Adipocyte (in vitro differentiated cells): ENCODE measurements around the gene WWC1.

Experiments used
- DNase-seq: peaks from one replicate; pipeline ENCODE4 v3.0.0-alpha.2; 2015; ENCODE audit warnings: low read depth
- H3K27me3 ChIP-seq: replicated peaks from 2 replicates; pipeline ENCODE4 v1.7.0; 2013; ENCODE audit warnings: mild to moderate bottlenecking, low read length, moderate library complexity; ENCODE audit not compliant: control insufficient read depth, insufficient read depth
- H3K36me3 ChIP-seq: 2 replicates; pipeline ENCODE4 v1.7.0; 2013; ENCODE audit warnings: low read length, mild to moderate bottlenecking, moderate library complexity; ENCODE audit not compliant: control insufficient read depth, insufficient read depth, severe bottlenecking
- H3K4me1 ChIP-seq: 2 replicates; pipeline ENCODE4 v1.7.0; 2013; ENCODE audit warnings: mild to moderate bottlenecking, low read length, moderate library complexity; ENCODE audit not compliant: control insufficient read depth, insufficient read depth
- H3K4me3 ChIP-seq: 2 replicates; pipeline ENCODE4 v1.7.0; 2013; ENCODE audit warnings: mild to moderate bottlenecking, low read length, moderate library complexity
- H3K9ac ChIP-seq: 2 replicates; pipeline ENCODE4 v1.7.0; 2013; ENCODE audit warnings: mild to moderate bottlenecking, low read length, moderate library complexity
- H3K9me3 ChIP-seq: 2 replicates; pipeline ENCODE4 v1.7.0; 2013; ENCODE audit warnings: mild to moderate bottlenecking, low read length, moderate library complexity; ENCODE audit not compliant: control insufficient read depth

WWC1 gene

DNA sequence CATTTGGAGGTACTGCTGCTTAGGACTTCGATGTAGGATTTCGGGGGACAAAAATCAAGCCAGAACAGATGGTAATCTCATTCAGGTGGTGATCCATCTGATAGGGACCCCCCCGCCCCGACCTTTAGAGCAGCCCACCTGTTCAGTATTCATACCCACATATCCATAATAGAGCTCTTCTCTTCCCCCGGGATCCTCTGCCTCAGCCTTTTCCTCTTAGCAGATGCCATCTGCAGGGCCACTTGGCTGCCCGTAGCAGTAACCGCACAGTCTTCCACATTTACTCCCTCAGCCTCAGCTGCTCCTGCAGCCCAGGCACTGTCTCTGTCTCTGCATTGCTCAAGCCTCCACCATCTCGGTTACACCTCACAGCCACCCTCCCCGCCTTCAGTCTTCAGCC is 129.0 kb downstream of the WWC1 start:
- no peak for DNase-seq

DNA sequence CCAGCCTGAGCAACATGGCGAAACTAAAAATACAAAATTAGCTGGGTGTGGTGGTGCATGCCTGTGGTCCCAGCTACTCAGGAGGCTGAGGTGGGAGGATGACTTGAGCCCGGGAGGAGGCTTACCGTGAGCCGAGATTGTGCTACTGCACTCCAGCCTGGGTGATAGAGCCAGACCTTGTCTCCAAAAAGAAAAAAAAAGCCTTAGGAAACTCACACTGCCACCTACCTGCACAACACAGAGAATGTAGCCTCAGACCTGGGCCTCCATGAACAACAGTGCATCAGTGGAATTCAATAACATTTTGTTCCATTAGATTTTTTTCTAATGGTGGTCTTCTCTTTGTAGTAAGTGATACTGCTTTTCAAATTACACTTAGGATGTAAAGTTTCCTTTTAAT is 131.0 kb downstream of the WWC1 start:
- no peaks in the 10 kb centered on the region for H3K9me3 ChIP-seq
- no peaks in the 10 kb centered on the region for H3K36me3 ChIP-seq
- H3K9ac ChIP-seq = no peak overlapping the region
- DNase-seq = no peak
- H3K4me3 ChIP-seq = no peak overlapping the region
- H3K27me3 ChIP-seq = no peaks in the 10 kb centered on the region
- peaks cover 14% of the 10 kb centered on the region for H3K4me1 ChIP-seq

More for the DNA sequence above, 129.0 kb downstream of the WWC1 start:
- H3K36me3 ChIP-seq = no peaks in the 10 kb centered on the region
- H3K4me3 ChIP-seq = no peak overlapping the region
- no peaks in the 10 kb centered on the region for H3K27me3 ChIP-seq
- H3K9me3 ChIP-seq = no peaks in the 10 kb centered on the region
- peaks cover 14% of the 10 kb centered on the region for H3K4me1 ChIP-seq
- H3K9ac ChIP-seq = no peak overlapping the region

DNA sequence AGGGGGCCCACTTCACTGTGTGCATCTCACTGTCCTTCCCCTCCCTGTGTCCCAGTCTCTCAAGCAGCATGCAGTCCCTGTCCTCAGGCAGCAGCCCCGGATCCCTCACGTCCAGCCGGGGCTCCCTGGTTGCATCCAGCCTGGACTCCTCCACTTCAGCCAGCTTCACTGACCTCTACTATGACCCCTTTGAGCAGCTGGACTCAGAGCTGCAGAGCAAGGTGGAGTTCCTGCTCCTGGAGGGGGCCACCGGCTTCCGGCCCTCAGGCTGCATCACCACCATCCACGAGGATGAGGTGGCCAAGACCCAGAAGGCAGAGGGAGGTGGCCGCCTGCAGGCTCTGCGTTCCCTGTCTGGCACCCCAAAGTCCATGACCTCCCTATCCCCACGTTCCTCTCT is 132.0 kb downstream of the WWC1 start:
- Histone ChIP-seq H3K36me3 (no peaks in the 10 kb centered on the region), H3K27me3 (no peaks in the 10 kb centered on the region), H3K4me1 (peaks cover 14% of the 10 kb centered on the region), H3K9me3 (no peaks in the 10 kb centered on the region), H3K4me3 (no peak overlapping the region), H3K9ac (no peak overlapping the region)
- no peak for DNase-seq

DNA sequence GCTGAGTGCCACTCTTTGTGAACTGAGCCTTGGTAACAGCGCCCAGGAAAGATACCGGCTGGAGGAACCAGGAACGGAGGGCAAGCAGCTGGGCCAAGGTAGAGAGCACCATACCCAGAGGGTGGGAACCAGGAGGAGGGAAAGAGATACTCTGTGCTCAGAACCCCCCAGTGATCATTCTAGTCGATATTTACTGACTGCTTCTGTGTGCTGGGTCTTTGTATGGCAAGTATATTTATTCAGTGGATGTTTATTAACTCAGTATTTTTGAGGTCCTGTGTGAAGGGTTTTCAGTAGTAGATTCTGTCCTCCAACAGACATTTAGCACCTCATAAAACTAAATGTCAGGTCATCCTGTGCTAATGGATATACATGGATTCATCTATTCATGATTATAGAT is 132.5 kb downstream of the WWC1 start:
- Histone ChIP-seq H3K4me3 (no peak overlapping the region), H3K36me3 (no peaks in the 10 kb centered on the region), H3K4me1 (peaks cover 14% of the 10 kb centered on the region), H3K9ac (no peak overlapping the region), H3K27me3 (no peaks in the 10 kb centered on the region), H3K9me3 (no peaks in the 10 kb centered on the region)
- DNase-seq = no peak

DNA sequence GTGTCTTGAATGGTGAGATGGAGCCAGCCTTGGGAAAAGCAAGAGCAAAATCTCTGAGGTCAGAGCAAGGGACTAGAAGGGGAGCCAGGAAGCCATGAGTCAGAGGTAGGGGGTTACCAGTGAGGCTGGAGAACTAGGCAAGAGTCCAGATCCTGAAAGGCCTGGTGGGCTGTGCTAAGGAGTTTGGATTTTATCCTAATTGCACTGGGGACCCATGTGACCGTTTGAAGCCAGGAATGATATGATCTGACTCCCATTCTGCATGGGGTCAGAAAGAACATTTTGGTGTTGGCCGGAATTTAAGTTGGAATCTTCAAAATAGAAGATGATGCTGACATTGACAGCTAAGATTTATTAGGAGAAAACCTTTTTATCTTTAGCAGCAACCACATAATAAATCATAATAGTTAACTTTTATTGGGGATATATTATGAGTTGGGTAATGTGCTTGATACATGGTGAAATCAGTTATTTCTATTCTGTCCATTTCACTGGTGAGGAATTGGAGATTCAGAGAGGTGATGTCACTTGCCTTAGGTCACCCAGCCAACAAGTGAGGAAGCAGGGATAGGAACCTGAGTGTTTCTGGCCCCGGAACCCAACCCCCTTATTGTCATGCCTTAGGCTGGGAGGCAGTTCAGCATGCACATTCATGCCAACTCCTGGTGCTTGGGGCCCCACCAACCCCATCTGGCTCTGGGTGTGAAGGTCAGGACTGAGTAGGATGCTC is 133.3 kb downstream of the WWC1 start:
- Histone ChIP-seq H3K4me1 (peaks cover 14% of the 10 kb centered on the region), H3K4me3 (no peak overlapping the region), H3K9ac (no peak overlapping the region), H3K27me3 (no peaks in the 10 kb centered on the region), H3K36me3 (no peaks in the 10 kb centered on the region), H3K9me3 (no peaks in the 10 kb centered on the region)
- no peak for DNase-seq

DNA sequence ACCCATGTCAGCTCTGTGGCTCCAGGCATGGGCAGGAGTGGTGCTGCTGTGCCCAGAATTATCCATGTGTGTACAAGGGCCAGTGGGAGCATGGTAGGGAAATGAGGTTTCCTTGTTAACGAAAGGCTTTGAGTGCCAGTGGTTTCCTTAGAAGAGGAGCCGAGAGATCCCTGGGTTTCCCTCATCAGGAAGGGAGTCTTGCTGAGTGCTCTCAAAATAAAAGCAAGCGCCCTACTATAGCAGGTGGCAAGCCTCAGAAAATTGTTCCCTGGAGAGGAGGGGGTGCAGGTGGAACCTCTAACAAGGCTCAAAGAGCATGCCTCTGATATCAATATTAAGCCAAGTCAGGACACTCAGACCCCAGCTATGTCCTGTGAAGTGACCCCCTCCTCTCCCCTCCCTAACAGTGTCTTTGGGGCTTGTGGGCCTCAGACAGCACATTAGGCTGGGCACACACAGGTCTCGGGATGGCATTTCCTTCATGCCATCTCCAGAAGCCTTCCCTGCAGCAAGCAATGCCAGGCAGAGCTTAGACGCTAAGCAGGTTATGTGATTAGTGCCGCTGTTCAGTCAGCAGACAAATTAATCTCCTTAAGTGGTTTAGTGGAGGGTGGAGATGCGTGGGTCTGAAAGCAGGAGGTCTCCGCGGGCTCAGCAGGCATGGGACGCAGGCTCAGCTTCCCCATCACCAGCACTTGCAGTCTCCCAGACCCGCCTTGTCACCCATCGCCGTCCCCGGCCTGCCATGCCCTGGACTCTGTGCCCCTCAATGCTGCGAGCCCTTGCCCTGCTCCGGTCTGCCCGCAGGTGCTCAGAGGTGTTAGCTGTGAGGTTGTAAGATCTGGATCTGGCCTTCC is 134.8 kb downstream of the WWC1 start:
- H3K4me1 ChIP-seq = peaks cover 14% of the 10 kb centered on the region
- DNase-seq = no peak
- no peaks in the 10 kb centered on the region for H3K27me3 ChIP-seq

DNA sequence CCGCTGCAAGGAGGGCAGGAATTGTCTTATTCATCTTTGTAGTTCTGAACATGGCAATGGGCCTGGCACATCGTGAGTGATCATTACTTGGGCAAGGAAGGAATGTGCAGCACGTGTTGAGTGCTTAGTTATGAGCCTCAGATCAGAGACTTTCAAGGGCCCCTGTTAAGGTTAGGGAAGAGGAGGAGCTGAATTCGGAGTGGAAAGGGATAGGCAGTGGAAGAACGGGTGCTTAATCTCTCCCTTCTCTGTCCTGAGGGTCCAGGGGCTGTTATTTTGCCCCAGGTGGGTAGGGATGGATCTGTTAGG is 135.4 kb downstream of the WWC1 start:
- H3K27me3 ChIP-seq = no peaks in the 10 kb centered on the region
- peaks cover 14% of the 10 kb centered on the region for H3K4me1 ChIP-seq
- peaks cover 6% of the 10 kb centered on the region for H3K36me3 ChIP-seq
- no peaks in the 10 kb centered on the region for H3K9me3 ChIP-seq
- no peak for DNase-seq
- no peak overlapping the region for H3K4me3 ChIP-seq
- H3K9ac ChIP-seq = no peak overlapping the region

More for the DNA sequence above, 134.8 kb downstream of the WWC1 start:
- H3K9ac ChIP-seq = no peak overlapping the region
- no peaks in the 10 kb centered on the region for H3K9me3 ChIP-seq
- H3K36me3 ChIP-seq = peaks cover 6% of the 10 kb centered on the region
- H3K4me3 ChIP-seq = no peak overlapping the region

DNA sequence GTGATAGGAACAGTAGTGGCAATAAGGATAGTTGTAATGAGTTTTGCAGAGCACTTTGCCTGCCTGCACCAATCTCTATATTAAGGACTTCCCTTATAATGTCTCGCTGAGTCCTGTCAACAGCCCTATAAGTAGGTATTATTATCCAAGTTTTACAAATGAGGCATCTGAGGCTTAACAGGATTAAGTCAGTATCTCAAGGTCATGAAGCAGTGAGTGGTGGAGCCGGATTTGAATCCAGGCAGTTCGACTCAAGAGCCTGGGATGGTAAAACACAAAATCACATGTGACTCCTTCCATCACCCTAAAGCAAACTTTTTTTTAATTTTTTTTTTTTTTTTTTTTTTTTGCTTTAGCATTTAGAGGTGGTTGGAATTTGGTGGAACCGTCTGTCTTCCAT is 135.8 kb downstream of the WWC1 start:
- no peak for DNase-seq
- no peaks in the 10 kb centered on the region for H3K9me3 ChIP-seq
- H3K4me3 ChIP-seq = no peak overlapping the region
- H3K27me3 ChIP-seq = no peaks in the 10 kb centered on the region
- H3K4me1 ChIP-seq = peaks cover 14% of the 10 kb centered on the region
- no peak overlapping the region for H3K9ac ChIP-seq
- peaks cover 6% of the 10 kb centered on the region for H3K36me3 ChIP-seq

DNA sequence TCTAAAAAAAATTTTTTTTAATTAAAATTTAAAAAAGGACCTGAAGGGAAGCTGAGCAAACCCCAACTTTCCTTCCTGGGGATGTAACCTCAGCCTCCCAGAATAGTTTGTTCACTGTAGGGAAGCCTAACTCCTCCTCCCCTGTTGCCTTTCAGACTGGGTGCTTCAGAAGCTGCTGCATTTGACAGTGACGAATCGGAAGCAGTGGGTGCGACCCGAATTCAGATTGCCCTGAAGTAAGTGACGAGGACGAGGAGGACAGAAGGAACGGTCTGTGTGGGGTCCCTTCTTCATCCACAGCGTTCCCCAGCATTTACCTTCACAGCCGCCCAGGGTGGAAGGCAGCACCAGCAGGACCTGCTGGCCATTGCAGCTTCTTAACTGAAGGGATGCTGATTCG is 137.1 kb downstream of the WWC1 start:
- no peak overlapping the region for H3K9ac ChIP-seq
- H3K4me3 ChIP-seq = no peak overlapping the region
- peaks cover 9% of the 10 kb centered on the region for H3K36me3 ChIP-seq
- no peaks in the 10 kb centered on the region for H3K9me3 ChIP-seq
- H3K27me3 ChIP-seq = no peaks in the 10 kb centered on the region
- DNase-seq = no peak
- H3K4me1 ChIP-seq = peaks cover 14% of the 10 kb centered on the region

DNA sequence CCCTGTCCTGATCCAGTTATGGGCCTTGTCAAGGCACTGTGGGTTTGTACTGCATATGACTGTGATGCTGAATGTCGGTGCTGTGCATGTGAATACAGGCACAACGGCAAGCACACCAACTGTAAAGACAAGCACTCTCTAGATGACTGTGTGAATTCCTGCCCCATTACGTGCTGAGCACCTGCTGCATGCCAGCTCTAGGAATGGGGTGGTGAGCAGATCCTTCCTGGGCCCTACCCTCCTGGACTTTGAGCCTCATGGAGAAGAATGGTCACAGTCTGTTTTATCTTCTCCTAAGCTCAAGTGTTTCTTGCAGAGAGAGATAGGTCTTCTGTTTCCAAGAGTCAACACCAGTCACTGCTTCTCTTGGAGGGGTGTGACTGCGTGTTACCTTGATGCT is 138.9 kb downstream of the WWC1 start:
- Histone ChIP-seq H3K36me3 (peaks cover 9% of the 10 kb centered on the region), H3K27me3 (no peaks in the 10 kb centered on the region), H3K4me3 (no peak overlapping the region), H3K4me1 (peaks cover 7% of the 10 kb centered on the region), H3K9ac (no peak overlapping the region), H3K9me3 (no peaks in the 10 kb centered on the region)
- no peak for DNase-seq

DNA sequence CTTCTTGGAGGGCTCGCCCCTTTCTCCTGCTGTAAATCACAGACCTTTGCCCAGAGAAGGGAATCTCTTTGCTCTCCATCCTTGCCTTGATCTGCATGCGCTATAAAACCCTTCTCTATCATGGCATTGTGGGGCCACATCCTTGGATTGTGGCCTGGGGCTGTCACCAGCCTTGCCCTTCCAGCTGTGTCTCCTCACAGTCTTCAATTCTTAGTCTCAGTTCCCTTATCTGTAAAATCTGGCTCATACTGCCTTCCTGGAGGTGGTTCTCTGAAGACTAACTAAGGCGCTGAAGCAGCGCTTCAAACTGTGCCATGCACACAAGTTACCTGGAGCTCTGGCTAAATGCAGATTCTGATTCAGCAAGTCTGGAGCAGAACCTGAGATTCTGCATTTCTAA is 141.5 kb downstream of the WWC1 start:
- no peak for DNase-seq
- peaks cover 9% of the 10 kb centered on the region for H3K36me3 ChIP-seq
- no peak overlapping the region for H3K4me3 ChIP-seq
- no peak overlapping the region for H3K9ac ChIP-seq
- H3K9me3 ChIP-seq = no peaks in the 10 kb centered on the region
- no peaks in the 10 kb centered on the region for H3K27me3 ChIP-seq
- peaks cover 7% of the 10 kb centered on the region for H3K4me1 ChIP-seq
